NCI-H345 (cell line): ENCODE results near the gene C13orf46.
A peak's percentile ranks its signal among the peaks of the same experiment; 100 is the strongest.

Experiments
- DNase-seq: peaks from one replicate; lab custom pipeline; 2025; lab: John Stamatoyannopoulos, UW

C13orf46 gene

GRCh38 chr13:113905018-113905417 lies 68.9 kb downstream of the C13orf46 start:
- no peak for DNase-seq

GRCh38 chr13:113904411-113904810 lies 69.5 kb downstream of the C13orf46 start:
- peak; percentile 6 for DNase-seq

GRCh38 chr13:113903912-113904311 lies 70.0 kb downstream of the C13orf46 start:
- no peak for DNase-seq
